ENCODE data around the gene TOX3.

- TF ChIP-seq CTCF (IDR thresholded peaks at IDR 0.05) = no peak
- no peak for TF ChIP-seq POLR2A (IDR thresholded peaks at IDR 0.05)
These were observed 79.9 kb downstream of the TOX3 start for GRCh38 chr16:52466994-52467393.

Data from heart left ventricle (tissue), 13 donors.